Kidney tubule cell (primary cell): ENCODE measurements around the gene THSD7A.
A peak's percentile ranks its signal among the peaks of the same experiment; 100 is the strongest.

Experiments used
- DNase-seq: peaks from one replicate; pipeline ENCODE4 v3.0.0-alpha.2; 2018; ENCODE audit warnings: low spot score

THSD7A gene

GRCh38 chr7:11831736-11832495 is at the start of gene THSD7A:
TSS of gene THSD7A (minus strand) at chr7:11832198. CDS start at chr7:11831946, 252 bp downstream.
- DNase-seq = peak; percentile 66

DNA sequence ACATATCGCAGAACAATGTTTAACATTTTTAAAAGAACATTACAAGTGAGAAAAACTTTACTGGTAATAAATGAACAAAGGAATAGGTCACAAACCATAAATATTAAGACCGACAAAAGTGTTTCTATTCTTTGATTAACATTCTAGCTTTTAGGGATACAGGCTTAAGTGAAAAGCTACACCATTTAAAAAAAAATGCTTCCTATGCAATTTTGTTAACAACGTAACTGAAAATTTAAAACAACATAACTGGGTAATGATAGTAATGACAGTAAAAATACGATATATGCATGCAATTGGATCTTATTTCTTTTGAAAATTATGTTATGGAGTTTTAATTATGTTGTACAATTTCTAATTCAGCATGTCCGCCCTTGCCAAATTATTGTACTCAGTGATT is 49.7 kb upstream of the THSD7A start:
- DNase-seq = no peak

GRCh38 chr7:11875635-11876034 is 43.6 kb upstream of the THSD7A start:
- no peak for DNase-seq

DNA sequence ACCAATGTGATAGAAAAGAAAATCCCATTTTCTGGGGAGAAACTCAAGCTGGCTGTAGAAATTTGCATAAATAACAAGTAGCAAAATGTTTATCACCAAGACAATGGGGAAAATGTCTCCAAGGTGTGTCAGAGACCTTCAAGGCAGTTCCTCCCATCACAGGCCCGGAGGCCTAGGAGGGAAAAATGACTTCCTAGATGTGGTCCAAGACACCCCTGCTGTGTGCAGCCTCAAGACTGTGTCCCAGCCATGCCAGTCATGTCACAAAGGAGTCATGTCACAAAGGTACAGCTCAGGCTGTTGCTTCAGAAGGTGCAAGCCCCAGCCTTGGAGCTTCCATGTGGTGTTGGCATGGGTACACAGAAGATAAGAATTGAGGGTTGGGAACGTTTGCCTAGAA is 33.7 kb upstream of the THSD7A start:
- DNase-seq = no peak

GRCh38 chr7:11858622-11859302 is 26.8 kb upstream of the THSD7A start:
- DNase-seq = no peak

- peak; percentile 73 for DNase-seq
Observed at GRCh38 chr7:11858026-11858425, 26.0 kb upstream of the THSD7A start.

GRCh38 chr7:11848251-11848650 is 16.3 kb upstream of the THSD7A start:
- no peak for DNase-seq

DNA sequence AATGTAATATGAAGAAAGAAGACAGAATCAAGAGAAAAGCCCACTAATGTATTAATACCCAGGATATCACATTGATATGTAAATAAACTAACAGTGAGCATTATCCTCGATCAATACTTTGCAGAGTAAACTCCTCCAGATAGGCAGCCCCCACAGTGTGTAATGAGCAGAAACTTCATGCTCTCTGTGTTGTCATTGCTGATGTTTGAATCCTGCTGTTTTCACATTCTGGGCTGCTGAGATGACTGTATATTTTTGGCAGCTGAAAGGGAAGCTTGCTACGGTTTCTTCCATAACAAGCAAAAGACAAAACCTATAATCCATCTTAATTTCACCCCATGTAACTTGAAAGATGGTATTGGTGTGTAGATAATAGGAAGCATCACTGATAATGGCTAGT is 15.3 kb upstream of the THSD7A start:
- DNase-seq = no peak

- no peak for DNase-seq
Observed at GRCh38 chr7:11846361-11846955, 14.5 kb upstream of the THSD7A start.

DNA sequence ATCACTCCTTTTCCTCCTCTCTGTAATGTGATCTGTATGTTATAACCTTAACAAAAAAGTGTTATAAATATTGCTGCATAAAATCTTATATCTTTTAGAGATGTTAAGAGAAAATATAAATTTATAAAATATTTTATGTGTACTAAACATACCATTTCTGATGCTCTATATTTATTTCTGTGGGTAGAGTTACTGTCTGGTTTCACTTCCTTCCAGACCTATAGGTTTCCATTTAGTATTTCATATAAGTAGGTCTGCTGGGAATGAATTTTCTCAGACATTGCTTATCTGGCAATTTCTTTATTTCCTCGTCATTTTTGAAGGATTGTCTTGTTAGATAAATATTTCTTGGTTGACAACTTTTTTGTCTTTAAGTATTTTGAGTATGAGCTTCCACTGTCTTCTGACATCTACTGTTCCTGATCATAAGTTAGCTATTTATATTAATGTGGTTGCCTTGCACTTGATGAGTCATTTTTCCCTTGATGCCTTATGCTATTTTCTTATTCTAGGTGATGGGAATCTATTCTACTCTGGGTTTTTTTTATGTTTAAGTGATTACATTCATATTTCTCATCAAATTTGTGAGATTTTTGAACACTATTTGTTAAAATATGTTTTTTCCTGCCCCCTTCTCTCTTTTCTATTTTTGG is 11.2 kb upstream of the THSD7A start:
- peak; percentile 56 for DNase-seq

DNA sequence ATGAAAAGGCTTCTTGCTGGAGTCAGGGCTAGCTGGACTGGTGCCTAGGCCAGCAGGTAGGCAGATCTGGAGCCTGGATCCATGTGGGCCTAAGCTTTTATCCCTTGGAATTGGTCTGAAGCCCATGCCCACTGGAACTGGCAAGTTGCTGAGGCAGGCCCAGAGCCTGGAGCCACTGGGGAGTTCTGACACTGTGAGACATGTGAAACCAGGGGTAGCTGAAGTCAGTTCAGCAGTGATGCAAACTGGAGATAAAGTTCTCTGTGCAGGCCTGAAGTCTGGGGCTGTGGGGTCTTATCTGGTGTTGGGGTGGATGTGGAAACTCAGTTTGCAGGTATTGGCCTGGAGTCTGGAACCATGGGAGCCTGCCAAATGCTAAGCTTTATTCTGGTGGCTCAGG is 9.7 kb upstream of the THSD7A start:
- DNase-seq = no peak

DNA sequence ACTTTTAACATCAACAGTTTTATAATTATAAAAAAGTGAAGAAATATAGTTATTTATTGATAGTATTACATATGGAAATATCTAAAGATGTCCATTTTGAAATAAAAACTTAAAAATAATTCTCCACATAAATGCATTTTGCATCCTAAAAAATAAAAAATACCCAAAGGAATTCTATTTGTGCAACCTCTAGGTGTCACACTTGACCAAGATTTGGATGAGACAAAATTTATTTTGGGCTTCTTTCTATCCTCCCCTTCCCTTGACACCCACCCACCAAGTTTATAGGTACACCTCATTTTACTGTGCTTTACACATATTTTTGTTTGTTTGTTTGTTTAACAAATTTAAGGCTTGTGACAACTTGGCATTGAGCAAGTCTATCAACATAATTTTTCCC is 3.3 kb upstream of the THSD7A start:
- DNase-seq = peak; percentile 9

DNA sequence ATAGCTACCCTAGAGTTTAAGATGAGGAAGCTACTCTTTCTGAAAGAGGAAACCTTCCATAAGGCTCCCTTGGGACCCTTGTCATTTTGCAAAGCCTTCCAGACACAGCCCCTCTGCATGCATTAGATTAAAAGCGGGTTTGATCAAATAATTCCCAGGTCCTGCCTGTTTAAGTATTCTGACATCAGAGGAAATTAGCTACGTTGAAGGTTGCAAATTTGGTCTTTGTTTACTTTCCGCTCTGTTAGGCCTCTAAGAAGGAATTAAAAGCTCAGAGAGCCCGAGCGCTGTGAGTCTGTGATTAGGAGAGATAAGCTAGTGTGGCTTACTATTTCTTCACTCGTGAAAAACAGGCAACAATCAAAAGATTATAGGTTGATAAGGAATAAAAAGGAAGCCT is 1.4 kb upstream of the THSD7A start:
- peak; percentile 12 for DNase-seq

DNA sequence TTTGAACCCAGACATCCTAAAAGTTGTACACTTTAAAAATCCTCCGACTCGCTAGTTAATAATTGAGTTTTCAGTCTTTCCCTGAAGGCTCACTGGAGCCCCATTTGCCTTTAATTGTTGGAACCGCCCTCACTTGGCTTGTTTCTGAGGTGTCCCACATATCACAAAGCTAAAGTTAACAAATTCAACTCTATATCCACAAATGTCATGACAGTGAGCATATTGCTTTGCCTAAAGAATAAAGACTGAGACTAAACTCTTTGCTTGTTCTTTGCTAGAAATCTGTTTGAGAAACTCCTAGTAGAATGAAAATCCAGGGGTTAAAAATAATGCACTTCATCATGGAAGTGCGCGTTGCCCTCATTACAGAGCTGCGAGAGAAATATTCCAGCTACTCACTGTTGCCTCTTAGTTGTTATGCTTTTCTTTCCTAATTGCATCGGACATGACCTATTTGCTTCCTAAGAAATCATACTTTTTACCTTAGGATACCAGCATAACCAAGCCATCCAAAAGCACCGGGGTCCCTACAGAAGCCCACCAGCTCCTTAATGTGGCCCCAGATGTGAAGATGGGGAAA is 752 bp downstream of the THSD7A start:
- DNase-seq = peak; percentile 25

GRCh38 chr7:11830582-11831155 is 1.3 kb downstream of the THSD7A start:
- DNase-seq = peak; percentile 60

- DNase-seq = no peak
Observed at GRCh38 chr7:11829954-11830353, 2.0 kb downstream of the THSD7A start.

DNA sequence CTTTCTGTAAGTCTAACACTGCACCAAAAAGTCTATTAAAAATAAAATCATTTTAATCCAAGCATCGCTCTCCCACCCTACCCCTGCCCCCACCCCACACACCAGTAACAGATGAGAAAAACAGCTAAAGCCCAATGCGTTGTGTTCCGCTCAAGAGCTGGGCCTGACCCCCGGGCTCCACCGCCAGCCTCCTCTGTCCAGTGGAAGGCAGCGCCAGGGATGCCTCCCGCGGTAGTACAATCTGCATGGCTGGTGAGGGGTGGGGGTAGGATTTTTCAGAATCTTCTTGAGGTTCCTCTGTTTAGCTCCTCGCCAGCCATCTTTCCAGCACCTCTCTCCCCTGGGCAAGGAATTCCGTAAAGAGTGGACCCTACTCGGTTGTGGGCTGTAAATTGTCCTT is 12.1 kb downstream of the THSD7A start:
- DNase-seq = no peak

GRCh38 chr7:11819271-11819670 is 12.7 kb downstream of the THSD7A start:
- DNase-seq = no peak

DNA sequence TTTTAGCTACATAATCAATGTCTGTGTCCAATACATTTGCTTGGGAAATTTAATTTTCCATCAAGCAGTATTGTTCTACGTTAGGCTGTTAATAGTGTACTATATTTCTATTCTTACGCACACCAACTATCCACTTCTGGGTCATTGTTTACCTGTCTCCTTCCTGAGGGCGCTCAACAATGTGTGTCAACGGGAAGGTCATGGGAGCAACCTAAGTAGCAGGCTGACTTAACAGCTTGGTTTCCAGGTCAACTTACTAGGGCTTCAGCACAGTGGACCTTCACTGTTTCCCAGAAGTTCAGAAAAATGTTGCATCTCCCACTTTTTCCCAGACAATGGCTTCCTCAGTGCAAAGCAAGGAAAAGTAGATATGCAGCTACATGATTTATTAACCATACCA is 13.7 kb downstream of the THSD7A start:
- DNase-seq = no peak

- no peak for DNase-seq
Observed at GRCh38 chr7:11817111-11817740, 14.8 kb downstream of the THSD7A start.

GRCh38 chr7:11811709-11812108 is 20.3 kb downstream of the THSD7A start:
- DNase-seq = no peak
